Measurements from ENCODE around the gene TOX4. TPM values are rescaled to one million over a fixed set of nuclear protein-coding genes. Genes with fewer than 3 reads are reported as not detected.

TOX4 gene
- total RNA-seq: 32.6 and 43.1 TPM in 2 replicates

DNA sequence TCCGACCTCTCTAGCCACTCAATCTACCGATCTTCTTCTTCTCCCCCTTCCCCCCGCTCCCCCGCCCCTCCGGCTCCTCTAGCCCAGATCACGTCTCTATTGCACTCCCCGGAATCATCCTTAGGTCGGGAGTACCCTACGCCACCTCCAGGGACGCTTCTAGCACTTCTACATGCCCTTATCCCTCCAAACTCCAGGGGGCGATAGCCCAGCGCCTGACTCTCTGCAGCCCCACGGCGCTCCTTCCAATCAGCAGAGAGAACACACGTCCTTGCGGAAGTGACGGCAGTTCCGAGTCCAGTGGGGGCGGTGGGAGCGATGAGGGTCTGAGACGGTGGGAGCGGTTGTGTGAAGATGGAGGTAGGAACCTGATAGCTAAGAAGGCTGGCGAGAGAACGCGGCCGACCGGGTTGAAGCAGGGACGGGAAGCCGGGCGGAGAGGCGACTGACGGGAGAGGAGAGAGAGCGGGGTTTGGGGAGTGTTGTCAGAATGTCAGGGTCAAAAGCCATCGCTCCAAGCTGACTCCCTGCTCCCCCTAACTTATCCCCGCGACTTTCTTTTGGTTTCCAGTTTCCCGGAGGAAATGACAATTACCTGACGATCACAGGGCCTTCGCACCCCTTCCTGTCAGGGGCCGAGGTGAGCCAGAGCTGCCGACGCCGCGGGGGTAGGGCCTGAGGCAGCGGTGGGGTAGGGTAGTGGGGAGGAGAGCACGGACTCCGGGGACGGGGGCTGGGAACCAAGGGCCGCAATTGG lies at the start of gene TOX4, which contains the start of gene RAB2B:
Gene TOX4, plus strand, starts transcription at position 271 of the 757 bp plus-strand sequence. Its CDS starts 84 bp downstream, at position 355.
Gene RAB2B, minus strand, starts transcription at position 35 of the 757 bp plus-strand sequence. CDS start 87 bp downstream, outside the sequence.

DNA sequence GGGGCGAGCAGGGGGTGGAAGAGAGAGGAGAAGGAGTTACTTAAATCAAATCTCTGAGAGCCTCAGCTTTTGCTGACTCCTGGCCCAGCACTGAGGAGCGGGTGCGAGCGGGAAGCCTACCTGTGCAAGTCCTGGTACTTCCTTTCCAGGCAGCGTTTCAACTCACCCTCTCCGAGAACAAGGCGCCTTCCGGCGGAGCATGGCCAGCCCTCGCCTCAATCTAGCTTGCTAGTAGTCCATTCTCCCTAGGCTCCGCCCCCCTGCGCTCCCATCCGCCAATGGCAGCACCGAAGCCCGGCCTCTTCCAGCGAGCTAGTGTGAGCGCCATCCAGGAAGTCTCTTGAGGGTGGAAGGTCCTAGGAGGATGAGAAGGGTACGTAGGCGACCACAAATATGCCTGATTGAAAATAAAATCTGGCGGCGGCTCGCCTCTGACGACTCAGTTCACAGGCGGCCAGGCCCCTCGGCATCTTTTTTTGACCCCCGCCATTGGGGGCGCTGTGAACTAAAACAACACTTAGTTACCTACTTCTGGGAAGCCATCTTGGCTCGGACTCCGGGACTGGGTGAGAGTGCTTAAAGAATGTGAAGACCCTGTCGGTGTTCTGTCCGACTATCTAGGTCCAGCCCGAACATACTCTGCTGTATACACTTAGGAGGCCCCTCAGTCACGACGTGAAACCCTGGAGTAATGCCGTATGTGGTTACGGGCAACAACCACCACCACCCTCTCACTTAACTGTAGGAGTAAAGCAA lies 20.9 kb upstream of the TOX4 start, which contains the start of gene CHD8:
Gene CHD8, minus strand, starts transcription at position 212 of the 756 bp plus-strand sequence. CDS start 24,480 bp downstream, outside the sequence.

DNA sequence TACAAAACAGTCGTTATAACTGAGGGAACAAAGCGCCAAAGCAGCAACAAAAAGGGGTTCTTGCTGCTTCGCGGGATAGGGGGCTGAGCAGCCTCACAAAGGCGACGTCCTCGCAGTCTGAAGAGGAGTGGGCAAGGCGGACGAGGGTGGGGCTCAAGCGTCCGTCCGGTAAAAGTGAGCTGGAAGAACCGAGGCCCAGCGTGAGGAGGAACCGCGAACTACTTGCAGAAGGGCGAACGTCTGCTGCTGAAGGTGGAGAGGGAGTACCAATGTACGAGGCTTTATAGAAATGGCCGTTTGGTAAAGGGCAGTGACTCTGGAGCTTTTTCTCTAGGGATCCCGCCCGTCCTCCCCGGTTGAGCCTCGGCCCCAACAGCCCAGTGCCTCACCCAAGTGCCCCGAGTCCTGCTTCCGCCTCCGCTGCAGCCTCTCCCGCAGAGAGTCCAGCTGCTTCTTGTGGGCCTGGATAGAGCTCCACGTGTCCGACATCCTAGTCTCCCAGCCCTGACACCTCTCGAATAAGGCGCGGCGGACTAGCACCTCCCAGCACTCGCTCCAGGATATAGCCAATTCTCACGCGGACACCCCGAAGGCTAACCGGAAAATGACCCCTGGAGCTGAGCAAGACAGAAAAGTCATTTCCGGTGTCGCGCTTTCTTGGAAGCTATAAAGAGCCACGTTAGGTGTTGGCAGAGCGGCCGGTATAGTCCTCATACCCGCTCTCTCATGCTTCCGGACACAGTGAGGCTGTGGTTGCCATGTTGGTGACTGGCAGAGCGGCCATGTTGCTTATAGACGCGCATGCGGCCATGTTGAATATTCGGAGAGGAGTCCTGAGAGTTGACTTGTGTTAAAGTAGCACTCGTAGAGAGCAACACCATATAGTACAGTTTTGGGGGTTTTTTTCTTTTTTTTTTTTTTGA lies 34.0 kb downstream of the TOX4 start, which contains the start of gene METTL3:
Gene METTL3, minus strand, starts transcription at position 606 of the 923 bp plus-strand sequence. Its CDS starts 117 bp downstream, at position 489.

DNA sequence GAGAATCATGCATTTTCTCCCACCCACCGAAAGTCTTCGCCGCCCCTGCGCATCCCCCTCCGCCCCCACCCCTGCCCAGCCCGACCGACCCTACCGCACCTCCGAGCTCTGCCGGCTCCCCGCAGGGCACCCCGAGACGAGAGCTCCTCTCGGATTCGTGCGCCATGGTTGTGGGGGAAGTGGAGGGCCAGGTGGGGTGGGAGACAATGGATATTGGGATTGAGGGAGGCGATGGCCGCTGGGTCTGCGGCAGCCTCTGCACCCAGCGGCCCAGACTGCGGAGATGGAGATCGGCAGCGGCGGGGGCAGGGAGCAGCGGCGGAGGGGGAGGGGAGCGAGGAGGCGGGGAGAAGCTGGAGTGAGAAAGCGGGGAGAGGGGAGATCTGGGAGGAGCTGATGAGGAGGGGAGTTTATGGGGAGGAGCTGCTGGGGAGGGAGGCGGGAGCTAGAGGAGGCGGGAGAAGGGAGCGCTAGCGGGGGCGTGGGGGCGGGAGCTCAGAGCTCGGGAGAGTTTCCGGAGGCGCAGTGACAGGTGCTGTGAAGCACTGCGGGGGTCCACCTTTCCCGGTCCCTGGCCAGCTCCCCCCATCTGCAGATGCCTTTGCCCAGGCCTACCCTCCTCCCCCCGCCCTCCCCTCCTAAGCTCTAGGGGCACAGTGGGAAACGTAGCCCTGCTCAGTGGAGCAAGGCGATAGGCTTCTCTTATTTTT lies 49.1 kb downstream of the TOX4 start, which contains the start of gene SALL2:
Gene SALL2, minus strand, starts transcription at position 385 of the 710 bp plus-strand sequence. Its CDS starts 219 bp downstream, at position 166.

Small RNA genes lying within 50 kb of the gene (small RNA-seq; reads per million reads assigned to genes)
- gene RN7SL650P (ENCODE audit: low replicate concordance): not detected

Other genes with a start within 250 kb of the TOX4 start
- gene HNRNPC, start 207.8 kb upstream of the TOX4 start, total RNA-seq: 451 and 701 TPM in 2 replicates
- gene RPGRIP1, start 197.1 kb upstream of the TOX4 start, total RNA-seq: 0.22 and 0.29 TPM in 2 replicates
- gene SUPT16H, start 93.2 kb upstream of the TOX4 start, total RNA-seq: 57.3 and 95.8 TPM in 2 replicates
- gene CHD8, start 21.1 kb upstream of the TOX4 start, total RNA-seq: 43.8 and 83.0 TPM in 2 replicates
- 23.9 and 34.8 TPM in 2 replicates for gene RAB2B, start 236 bp upstream of the TOX4 start, total RNA-seq
- 33.3 and 78.3 TPM in 2 replicates for gene METTL3, start 34.1 kb downstream of the TOX4 start, total RNA-seq
- gene SALL2, start 49.2 kb downstream of the TOX4 start, total RNA-seq: 1.6 and 2.6 TPM in 2 replicates
- gene OR10G3, start 102.9 kb downstream of the TOX4 start, total RNA-seq: not detected in 2 replicates
- not detected in 2 replicates for gene OR10G2, start 157.7 kb downstream of the TOX4 start, total RNA-seq
- gene OR4E2, start 176.6 kb downstream of the TOX4 start, total RNA-seq: not detected in 2 replicates
- gene OR4E1, start 196.6 kb downstream of the TOX4 start, total RNA-seq: not detected in 2 replicates

All from placental pericyte (primary cell).